Bladder microvascular endothelial cell (primary cell): Measurements from ENCODE around the gene PAFAH1B1. TPM values are rescaled to one million over a fixed set of nuclear protein-coding genes. Genes with fewer than 3 reads are reported as not detected.

Experiments used
- total RNA-seq: library from RNA; depleted of rRNA; stranded (reverse); fragments of >200 nt; gene quantifications from 2 replicates; pipeline ENCODE4 v1.2.3, GENCODE V29; 2014

The PAFAH1B1 gene
- total RNA-seq, result 58.3 and 151 TPM in 2 replicates

GRCh38 chr17:2592971-2593820 lies at the start of gene PAFAH1B1:
PAFAH1B1 (plus strand) TSS chr17:2593654; CDS start chr17:2638289, 44,635 bp downstream.

GRCh38 chr17:2711608-2712299 lies 118.3 kb downstream of the PAFAH1B1 start, which contains the start of gene CLUH:
CLUH (minus strand) TSS chr17:2711764; CDS start chr17:2711661, 103 bp downstream.

Other genes with a start within 250 kb of the PAFAH1B1 start
- gene MNT, start 192.6 kb upstream of the PAFAH1B1 start, total RNA-seq, result 2.1 and 5.7 TPM in 2 replicates
- gene METTL16, start 81.8 kb upstream of the PAFAH1B1 start, total RNA-seq, result 7.3 and 13.0 TPM in 2 replicates
- gene CLUH, start 118.1 kb downstream of the PAFAH1B1 start, total RNA-seq, result 25.6 and 58.2 TPM in 2 replicates
- gene CCDC92B, start 156.0 kb downstream of the PAFAH1B1 start, total RNA-seq, result not detected in 2 replicates
- 1.3 and 1.9 TPM in 2 replicates for gene RAP1GAP2, start 202.8 kb downstream of the PAFAH1B1 start, total RNA-seq